ENCODE measurements around the gene KNDC1. TPM values are rescaled to one million over a fixed set of nuclear protein-coding genes. Genes with fewer than 3 reads are reported as not detected.

Gene KNDC1
- total RNA-seq, 1 donor from 2014 or later, result 0.06 TPM

DNA sequence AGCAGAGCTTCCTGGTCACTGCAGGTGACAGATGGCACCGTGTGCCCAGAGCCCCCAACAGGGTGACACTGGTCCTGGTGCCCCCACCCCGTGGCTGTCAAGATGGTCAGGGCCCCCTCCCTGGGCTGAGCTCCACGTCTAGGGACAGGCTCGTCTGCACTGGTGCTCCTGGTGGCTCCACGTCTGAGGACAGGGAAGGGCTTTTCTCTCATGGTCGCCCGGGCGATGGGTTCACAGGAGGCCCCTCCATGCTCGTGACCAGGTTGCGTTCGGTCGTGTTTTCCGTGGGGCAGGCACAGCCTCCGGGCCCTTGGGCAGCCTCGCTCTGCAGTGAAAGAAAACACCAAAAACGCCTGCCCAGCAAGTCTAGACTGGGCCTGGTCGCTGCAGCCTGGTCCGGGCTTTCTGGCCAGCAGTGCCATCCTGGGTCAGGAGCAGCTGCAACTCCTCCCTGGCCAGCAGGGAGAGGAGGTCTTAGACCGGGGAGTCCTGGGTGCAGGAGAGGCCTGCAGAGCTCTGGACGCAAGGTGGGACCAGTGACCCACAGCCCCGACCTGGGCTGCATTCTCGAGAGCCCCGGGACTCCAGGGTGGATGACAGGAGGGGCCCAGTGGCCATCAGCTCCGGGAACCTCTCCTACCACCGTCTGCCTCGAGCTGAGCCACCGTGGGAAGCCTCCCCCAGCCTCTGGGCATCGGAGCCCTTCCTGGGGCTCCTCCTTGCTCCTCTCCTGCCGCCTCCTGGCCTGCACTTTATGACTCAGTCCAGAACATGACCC lies 42.1 kb downstream of the KNDC1 start:
- TF ChIP-seq, protein P1, sequence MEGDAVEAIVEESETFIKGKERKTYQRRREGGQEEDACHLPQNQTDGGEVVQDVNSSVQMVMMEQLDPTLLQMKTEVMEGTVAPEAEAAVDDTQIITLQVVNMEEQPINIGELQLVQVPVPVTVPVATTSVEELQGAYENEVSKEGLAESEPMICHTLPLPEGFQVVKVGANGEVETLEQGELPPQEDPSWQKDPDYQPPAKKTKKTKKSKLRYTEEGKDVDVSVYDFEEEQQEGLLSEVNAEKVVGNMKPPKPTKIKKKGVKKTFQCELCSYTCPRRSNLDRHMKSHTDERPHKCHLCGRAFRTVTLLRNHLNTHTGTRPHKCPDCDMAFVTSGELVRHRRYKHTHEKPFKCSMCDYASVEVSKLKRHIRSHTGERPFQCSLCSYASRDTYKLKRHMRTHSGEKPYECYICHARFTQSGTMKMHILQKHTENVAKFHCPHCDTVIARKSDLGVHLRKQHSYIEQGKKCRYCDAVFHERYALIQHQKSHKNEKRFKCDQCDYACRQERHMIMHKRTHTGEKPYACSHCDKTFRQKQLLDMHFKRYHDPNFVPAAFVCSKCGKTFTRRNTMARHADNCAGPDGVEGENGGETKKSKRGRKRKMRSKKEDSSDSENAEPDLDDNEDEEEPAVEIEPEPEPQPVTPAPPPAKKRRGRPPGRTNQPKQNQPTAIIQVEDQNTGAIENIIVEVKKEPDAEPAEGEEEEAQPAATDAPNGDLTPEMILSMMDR (conservative IDR thresholded peaks at IDR 0.05; ENCODE audit: low read depth, low read length), result no peak

DNA sequence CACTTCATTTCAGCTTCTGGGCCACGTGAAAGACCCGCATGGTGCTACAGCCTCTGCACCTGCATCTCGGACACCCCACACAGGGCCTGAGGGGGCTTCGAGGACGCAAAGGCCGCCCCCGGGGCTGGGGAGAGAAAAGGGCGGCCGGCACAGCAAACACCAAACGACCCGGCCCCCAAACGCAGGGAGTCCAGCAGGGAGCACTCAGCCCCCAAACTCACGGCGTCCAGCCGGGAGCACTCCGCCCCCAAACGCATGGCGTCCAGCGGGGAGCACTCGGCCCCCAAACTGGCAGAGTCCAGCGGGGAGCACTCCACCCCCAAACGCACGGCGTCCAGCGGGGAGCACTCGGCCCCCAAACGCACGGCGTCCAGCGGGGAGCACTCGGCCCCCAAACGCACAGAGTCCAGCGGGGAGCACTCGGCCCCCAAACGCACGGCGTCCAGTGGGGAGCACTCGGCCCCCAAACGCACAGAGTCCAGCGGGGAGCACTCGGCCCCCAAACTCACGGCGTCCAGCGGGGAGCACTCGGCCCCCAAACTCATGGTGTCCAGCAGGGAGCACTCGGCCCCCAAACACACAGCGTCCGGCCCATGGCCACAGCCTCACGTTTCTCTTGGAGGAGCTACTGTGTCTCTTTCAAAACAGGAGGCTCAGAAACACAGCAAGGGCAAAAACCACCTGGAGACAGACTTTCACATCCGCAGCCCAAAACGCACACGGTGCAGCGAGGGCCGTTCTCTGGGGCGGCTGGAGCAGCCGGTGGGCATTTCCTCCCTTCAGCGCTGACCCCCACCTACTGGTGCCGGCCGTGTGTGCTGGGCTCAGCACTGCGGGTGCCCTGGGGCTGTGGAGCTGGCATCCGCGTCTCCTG lies 43.0 kb downstream of the KNDC1 start:
- DNase-seq (ENCODE audit: low read depth), result no peak
- TF ChIP-seq, protein P1 (conservative IDR thresholded peaks at IDR 0.05; ENCODE audit: low read depth, low read length), result no peak
- H3K4me3 ChIP-seq (ENCODE audit: low read depth, low read length), result no peak overlapping the region

More for the DNA sequence above, 42.1 kb downstream of the KNDC1 start:
- no peak for DNase-seq (ENCODE audit: low read depth)
- H3K4me3 ChIP-seq (ENCODE audit: low read depth, low read length), result no peak overlapping the region

DNA sequence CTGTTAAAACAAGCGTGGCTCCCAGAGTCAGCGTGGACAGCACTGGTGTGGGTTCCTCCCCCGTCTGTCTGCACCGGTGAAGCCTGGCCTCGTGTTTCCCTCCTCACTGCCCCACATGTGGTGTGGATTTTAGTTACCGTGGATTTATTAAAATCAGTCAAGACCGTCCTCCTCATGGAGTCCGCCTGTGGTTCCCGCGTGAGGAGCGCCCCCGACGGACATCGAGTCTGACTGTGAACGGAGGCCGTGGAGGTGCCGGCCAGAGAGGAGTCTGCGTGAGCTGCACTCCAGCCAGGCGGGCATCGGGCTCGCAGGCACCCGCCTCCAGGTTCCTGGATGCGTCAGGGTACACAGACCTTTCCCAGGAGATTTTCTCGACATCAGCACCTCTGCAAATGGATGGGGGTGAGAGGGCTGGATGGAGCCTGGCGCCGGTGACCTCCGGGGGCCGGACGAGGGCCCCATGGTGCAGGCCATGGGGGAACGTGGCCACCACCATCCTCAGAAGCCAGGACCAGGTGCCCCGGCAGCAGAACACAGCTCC lies 43.7 kb downstream of the KNDC1 start:
- no peak for DNase-seq (ENCODE audit: low read depth)
- TF ChIP-seq, protein P1 (conservative IDR thresholded peaks at IDR 0.05; ENCODE audit: low read depth, low read length), result no peak
- H3K4me3 ChIP-seq (ENCODE audit: low read depth, low read length), result no peak overlapping the region

DNA sequence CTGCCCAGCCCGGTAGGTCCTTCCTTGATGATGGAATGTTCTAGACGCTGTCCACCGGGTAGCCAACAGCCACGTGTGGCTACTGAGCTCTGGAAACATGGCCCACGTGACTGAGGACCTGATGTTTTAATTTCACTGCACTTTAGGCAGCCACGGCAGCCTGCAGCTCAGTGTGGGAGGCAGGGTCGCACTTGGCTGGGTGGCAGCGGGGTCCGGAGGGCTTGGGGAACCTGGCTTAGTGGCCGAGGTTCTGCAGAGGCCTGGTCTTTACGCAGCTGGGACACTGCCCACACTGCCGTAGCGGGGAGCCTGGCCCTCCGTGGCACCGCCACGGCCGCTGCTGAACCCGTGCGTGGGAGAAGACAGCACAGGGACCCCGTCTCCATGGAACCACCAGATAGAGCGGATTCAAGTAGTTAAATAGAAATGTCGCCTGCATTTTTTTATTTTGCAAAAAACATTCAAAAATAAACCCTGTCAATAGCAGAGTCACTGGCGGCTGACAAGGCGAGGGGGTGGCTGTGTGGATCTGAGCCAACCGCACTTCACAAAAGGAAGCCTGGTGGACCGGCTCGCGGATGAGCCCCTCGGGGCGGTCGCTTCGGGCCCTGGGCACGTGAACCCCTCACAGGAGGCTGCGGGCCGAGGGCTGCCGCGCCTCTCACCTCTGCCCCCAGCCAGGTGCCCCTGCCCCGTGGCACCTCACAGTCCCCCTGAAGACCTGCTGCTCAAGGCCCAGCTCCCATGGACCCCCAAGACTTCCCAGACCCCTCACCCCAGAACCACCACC lies 44.4 kb downstream of the KNDC1 start:
- DNase-seq (ENCODE audit: low read depth), result no peak
- H3K4me3 ChIP-seq (ENCODE audit: low read depth, low read length), result no peak overlapping the region
- TF ChIP-seq, protein P1 (conservative IDR thresholded peaks at IDR 0.05; ENCODE audit: low read depth, low read length), result no peak

DNA sequence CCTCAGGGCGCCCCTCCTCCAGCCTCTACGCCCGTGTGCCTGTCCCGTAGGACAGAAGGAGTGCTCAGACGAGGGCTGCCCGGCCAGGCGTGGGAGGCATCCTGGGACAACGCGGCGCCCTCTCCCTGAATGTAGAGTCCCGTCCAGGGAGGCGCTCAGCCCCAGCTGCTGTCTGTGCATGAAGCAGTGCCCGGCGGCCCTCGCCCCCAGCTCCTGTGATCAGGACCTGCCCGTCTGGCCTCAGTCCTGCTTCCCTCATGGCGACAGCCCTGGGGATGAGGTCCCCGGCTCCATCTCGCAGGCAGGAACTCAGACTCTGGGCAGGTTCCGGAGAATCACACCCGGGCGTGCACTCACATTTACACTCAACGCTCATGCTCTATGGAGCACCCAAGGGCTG lies 45.1 kb downstream of the KNDC1 start:
- no peak overlapping the region for H3K4me3 ChIP-seq (ENCODE audit: low read depth, low read length)
- TF ChIP-seq, protein P1 (conservative IDR thresholded peaks at IDR 0.05; ENCODE audit: low read depth, low read length), result no peak
- no peak for DNase-seq (ENCODE audit: low read depth)

DNA sequence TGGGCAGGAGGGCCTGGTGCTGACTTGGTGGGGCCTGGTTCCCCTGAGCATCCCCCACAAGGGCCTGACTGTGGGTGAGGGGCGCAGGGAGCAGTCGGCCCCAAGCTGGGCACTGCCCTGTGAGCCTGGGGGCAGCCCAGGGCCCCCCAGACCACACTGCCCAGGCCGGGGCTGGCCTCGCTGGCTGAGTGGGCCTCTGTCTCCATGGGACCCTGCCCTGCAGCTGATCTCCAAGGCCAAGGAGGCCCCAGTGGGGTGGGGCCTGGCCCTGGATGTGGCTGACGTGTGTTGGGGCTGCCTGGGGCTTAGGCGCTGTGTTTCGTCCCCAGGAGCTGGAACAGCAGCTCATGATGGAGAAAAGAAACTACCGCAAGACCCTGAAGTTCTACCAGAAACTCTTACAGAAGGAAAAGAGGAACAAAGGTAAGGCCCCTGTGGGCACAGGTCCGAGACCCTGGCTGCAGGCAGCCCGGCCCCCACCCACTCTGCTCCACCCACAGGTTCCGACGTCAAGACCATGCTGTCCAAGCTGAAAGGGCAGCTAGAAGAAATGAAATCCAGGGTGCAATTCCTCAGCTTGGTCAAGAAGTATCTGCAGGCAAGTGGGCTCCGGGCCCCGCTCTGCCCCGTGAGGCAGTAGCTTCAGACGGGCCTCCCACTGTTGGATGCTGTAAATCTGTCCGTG lies 46.5 kb downstream of the KNDC1 start:
- DNase-seq (ENCODE audit: low read depth), result no peak
- TF ChIP-seq, protein P1 (conservative IDR thresholded peaks at IDR 0.05; ENCODE audit: low read depth, low read length), result no peak
- H3K4me3 ChIP-seq (ENCODE audit: low read depth, low read length), result no peak overlapping the region

Data from epithelial cell of proximal tubule (primary cell).